NCI-H1105 (cell line): ENCODE data around the gene GRIK5.
A peak's percentile ranks its signal among the peaks of the same experiment; 100 is the strongest.
"Not testable (repeated sequence)": the region's sequence is repeated elsewhere in the genome, so short reads cannot be mapped to it uniquely, and the experiment has no call there.

Experiments used
- DNase-seq: peaks from one replicate; lab custom pipeline; 2025; lab: John Stamatoyannopoulos, UW

Gene GRIK5

GRCh38 chr19:42017040-42017439, 53.0 kb downstream of the GRIK5 start:
- DNase-seq = no peak

GRCh38 chr19:42012747-42013146, 57.3 kb downstream of the GRIK5 start:
- DNase-seq = not testable (repeated sequence)

- no peak for DNase-seq
Measured at GRCh38 chr19:42010245-42011126, 59.5 kb downstream of the GRIK5 start.

GRCh38 chr19:42006569-42006968, 63.4 kb downstream of the GRIK5 start:
- no peak for DNase-seq

- DNase-seq = no peak
Measured at GRCh38 chr19:42005504-42005903, 64.5 kb downstream of the GRIK5 start.

GRCh38 chr19:42003506-42004294, 66.3 kb downstream of the GRIK5 start:
- no peak for DNase-seq

GRCh38 chr19:41999878-42000208, 70.2 kb downstream of the GRIK5 start:
- no peak for DNase-seq

GRCh38 chr19:41999071-41999877, 70.7 kb downstream of the GRIK5 start:
- DNase-seq = peak; percentile 27

GRCh38 chr19:41998246-41999020, 71.6 kb downstream of the GRIK5 start:
- DNase-seq = peak; percentile 6

GRCh38 chr19:41997851-41998229, 72.2 kb downstream of the GRIK5 start:
- no peak for DNase-seq

- DNase-seq = no peak
Measured at GRCh38 chr19:41997121-41997850, 72.7 kb downstream of the GRIK5 start.

- DNase-seq = peak; percentile 48
Measured at GRCh38 chr19:41995959-41996797, 73.8 kb downstream of the GRIK5 start.

- no peak for DNase-seq
Measured at GRCh38 chr19:41994994-41995958, 74.7 kb downstream of the GRIK5 start.

- DNase-seq = peak; percentile 4
Measured at GRCh38 chr19:41994521-41994971, 75.5 kb downstream of the GRIK5 start.

GRCh38 chr19:41993612-41994483, 76.2 kb downstream of the GRIK5 start, which contains the start of gene ATP1A3:
ATP1A3 (minus strand) TSS chr19:41994230; CDS start chr19:41994076, 154 bp downstream.
- peak; percentile 59 for DNase-seq

GRCh38 chr19:41991925-41992569, 78.0 kb downstream of the GRIK5 start:
- not testable (repeated sequence) for DNase-seq

- no peak for DNase-seq
Measured at GRCh38 chr19:41991025-41991424, 79.0 kb downstream of the GRIK5 start.
